GM12878 (cell line): Measurements from ENCODE around the gene WIPF2. TPM values are rescaled to one million over a fixed set of nuclear protein-coding genes. Genes with fewer than 3 reads are reported as not detected.

Experiments used
- MEF2B ChIP-seq: fragments of 450-650 bp; IDR thresholded peaks from 2 replicates; pipeline ENCODE4 v1.6.1; 2018; ENCODE audit warnings: mild to moderate bottlenecking, moderate library complexity; ENCODE audit not compliant: partially characterized antibody, poor library complexity, severe bottlenecking
- POLR2AphosphoS2 ChIP-seq: IDR thresholded peaks from 2 replicates; pipeline ENCODE4 v1.6.1; 2011; ENCODE audit warnings: low read depth, mild to moderate bottlenecking, low read length, improper control_type of control experiment, moderate library complexity
- POU2F2 ChIP-seq: IDR thresholded peaks from 3 replicates; pipeline ENCODE4 v1.6.1; 2011; ENCODE audit warnings: low read depth, mild to moderate bottlenecking, low read length, borderline replicate concordance
- RB1 ChIP-seq: fragments of 450-650 bp; formaldehyde crosslinking; IDR thresholded peaks from 2 replicates; pipeline ENCODE4 v1.6.1; 2017; ENCODE audit warnings: mild to moderate bottlenecking, borderline replicate concordance
- SMAD1 ChIP-seq: fragments of 450-650 bp; IDR thresholded peaks from 2 replicates; pipeline ENCODE4 v1.6.1; 2018; ENCODE audit warnings: mild to moderate bottlenecking, low read depth; ENCODE audit not compliant: partially characterized antibody
- SRF ChIP-seq, 2 experiments: IDR thresholded peaks; 2 replicates each; pipeline ENCODE4 v1.6.1; 2011; ENCODE audit warnings: low read depth in 2 of 2, low read length in 2 of 2, mild to moderate bottlenecking in 1 of 2, moderate library complexity in 1 of 2
- WRNIP1 ChIP-seq: IDR thresholded peaks from 2 replicates; pipeline ENCODE4 v1.6.1; 2011; ENCODE audit warnings: low read depth, low read length, improper control_type of control experiment, borderline replicate concordance
- ZNF207 ChIP-seq: fragments of 450-650 bp; IDR thresholded peaks from 2 replicates; pipeline ENCODE4 v1.6.1; 2014; ENCODE audit warnings: antibody characterized with exemption, mild to moderate bottlenecking, borderline replicate concordance
- ZNF622 ChIP-seq: fragments of 450-650 bp; IDR thresholded peaks from 2 replicates; pipeline ENCODE4 v1.6.1; 2017; ENCODE audit warnings: mild to moderate bottlenecking, inconsistent platforms
- polyA plus RNA-seq, 11 experiments: library from polyadenylated mRNA; depleted of rRNA in 4 of 11; unstranded in 6 of 11; stranded (reverse) in 5 of 11; fragments of >200 nt; fragmentation: Nextera tagmentation in 4 of 11; fragmentation: Illumina TruSeq in 1 of 11; extraction: Ambion mirVana in 4 of 11; extraction: Trizol in 1 of 11; gene quantifications; 1 replicate in 1 of 11; 2 replicates in 10 of 11; pipeline versions ENCODE4 v1.2.1 to v1.2.3, GENCODE V29; 2011 to 2016; ENCODE audit warnings: inconsistent platforms in 2 of 11, missing spikeins in 2 of 11, low read depth in 1 of 11
- total RNA-seq, 4 experiments: library from RNA; depleted of rRNA in 3 of 4; stranded (reverse); fragments of >200 nt in 3 of 4; fragmentation: Illumina TruSeq in 1 of 4; extraction: Trizol in 1 of 4; gene quantifications; 2 replicates each; pipeline versions ENCODE4 v1.2.1 to v1.2.3, GENCODE V29; 2013 to 2021
- TF ChIP-seq, protein P1 (sequence below): fragments of 450-650 bp; IDR thresholded peaks from 2 replicates; pipeline ENCODE4 v1.6.1; 2017; ENCODE audit warnings: mild to moderate bottlenecking
- TF ChIP-seq, protein P2 (sequence below): fragments of 450-650 bp; IDR thresholded peaks from 2 replicates; pipeline ENCODE4 v1.6.1; 2016; ENCODE audit warnings: mild to moderate bottlenecking
- TF ChIP-seq, protein P3 (sequence below): fragments of 450-650 bp; IDR thresholded peaks from 2 replicates; pipeline ENCODE4 v1.6.1; 2017; ENCODE audit warnings: antibody characterized with exemption, mild to moderate bottlenecking, moderate library complexity
- TF ChIP-seq, protein P4 (sequence below): fragments of 450-650 bp; formaldehyde crosslinking; IDR thresholded peaks from 2 replicates; pipeline ENCODE4 v1.4.0; 2020; ENCODE audit warnings: mild to moderate bottlenecking, moderate library complexity
- TF ChIP-seq, protein P5 (sequence below): fragments of 450-650 bp; IDR thresholded peaks from 2 replicates; pipeline ENCODE4 v1.6.1; 2018; ENCODE audit warnings: mild to moderate bottlenecking, low read depth, moderate library complexity; ENCODE audit not compliant: partially characterized antibody

The WIPF2 gene
- total and polyA plus RNA-seq, 10 of the 15 experiments (the other 5 are each of a cell fraction or from before 2014, with no cell fraction given) = 4.2 to 20.8 (median 7.1) TPM

DNA sequence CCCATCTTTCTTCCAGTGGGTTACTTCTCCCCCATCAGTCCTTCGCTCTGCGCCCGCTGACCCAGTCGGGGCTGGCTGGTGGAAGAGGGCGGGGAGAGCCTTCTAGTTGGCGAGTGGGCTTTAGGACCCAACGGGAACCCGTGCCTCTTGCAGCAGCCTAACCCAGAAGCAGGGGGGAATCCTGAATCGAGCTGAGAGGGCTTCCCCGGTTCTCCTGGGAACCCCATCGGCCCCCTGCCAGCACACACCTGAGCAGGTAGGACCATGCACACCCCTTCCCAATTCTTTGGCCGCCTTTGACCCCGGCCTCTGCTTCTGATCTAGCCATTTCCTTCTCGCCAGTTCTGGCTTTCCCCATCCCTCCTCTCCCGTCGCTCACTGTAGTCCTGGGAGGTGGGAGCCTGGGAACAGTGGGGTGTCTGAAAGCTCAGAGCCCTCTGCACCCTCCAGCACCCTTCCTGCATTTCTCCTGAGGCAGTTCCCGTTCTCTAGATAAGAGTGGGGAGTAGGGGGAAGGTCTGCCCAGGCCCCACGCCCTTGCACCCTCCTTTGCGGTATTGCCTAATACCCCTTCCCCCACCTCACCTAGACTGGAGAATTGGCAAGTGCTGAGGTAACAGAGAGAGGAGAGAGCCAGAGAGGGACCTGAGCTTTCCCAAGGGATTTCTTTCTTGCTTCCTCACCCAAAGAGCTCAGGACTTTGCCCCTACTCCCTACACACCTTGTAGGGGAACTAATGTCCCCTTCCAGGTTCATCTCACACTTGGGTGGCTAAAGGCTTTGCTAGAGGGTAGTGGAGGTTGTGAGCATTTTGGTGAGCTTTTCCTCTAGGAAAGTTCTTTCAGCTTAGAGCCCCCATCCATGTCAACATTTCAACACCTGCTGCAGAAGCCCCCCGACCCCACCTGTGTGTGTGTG is 90.2 kb downstream of the WIPF2 start, which contains the start of gene RARA (continued):
- TF ChIP-seq POU2F2 = no peak
- TF ChIP-seq, protein P1, sequence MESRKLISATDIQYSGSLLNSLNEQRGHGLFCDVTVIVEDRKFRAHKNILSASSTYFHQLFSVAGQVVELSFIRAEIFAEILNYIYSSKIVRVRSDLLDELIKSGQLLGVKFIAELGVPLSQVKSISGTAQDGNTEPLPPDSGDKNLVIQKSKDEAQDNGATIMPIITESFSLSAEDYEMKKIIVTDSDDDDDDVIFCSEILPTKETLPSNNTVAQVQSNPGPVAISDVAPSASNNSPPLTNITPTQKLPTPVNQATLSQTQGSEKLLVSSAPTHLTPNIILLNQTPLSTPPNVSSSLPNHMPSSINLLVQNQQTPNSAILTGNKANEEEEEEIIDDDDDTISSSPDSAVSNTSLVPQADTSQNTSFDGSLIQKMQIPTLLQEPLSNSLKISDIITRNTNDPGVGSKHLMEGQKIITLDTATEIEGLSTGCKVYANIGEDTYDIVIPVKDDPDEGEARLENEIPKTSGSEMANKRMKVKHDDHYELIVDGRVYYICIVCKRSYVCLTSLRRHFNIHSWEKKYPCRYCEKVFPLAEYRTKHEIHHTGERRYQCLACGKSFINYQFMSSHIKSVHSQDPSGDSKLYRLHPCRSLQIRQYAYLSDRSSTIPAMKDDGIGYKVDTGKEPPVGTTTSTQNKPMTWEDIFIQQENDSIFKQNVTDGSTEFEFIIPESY = 0 out of 2 replicates have a peak, but pooled peaks have one; percentile 60
- TF ChIP-seq SMAD1 = no peak
- TF ChIP-seq MEF2B = peak; percentile 34
- TF ChIP-seq ZNF622 = no peak
- TF ChIP-seq, protein P2, sequence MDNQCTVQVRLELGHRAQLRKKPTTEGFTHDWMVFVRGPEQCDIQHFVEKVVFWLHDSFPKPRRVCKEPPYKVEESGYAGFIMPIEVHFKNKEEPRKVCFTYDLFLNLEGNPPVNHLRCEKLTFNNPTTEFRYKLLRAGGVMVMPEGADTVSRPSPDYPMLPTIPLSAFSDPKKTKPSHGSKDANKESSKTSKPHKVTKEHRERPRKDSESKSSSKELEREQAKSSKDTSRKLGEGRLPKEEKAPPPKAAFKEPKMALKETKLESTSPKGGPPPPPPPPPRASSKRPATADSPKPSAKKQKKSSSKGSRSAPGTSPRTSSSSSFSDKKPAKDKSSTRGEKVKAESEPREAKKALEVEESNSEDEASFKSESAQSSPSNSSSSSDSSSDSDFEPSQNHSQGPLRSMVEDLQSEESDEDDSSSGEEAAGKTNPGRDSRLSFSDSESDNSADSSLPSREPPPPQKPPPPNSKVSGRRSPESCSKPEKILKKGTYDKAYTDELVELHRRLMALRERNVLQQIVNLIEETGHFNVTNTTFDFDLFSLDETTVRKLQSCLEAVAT = peak; percentile 39; the same call in 1 of the 2 replicates
- TF ChIP-seq, protein P3, sequence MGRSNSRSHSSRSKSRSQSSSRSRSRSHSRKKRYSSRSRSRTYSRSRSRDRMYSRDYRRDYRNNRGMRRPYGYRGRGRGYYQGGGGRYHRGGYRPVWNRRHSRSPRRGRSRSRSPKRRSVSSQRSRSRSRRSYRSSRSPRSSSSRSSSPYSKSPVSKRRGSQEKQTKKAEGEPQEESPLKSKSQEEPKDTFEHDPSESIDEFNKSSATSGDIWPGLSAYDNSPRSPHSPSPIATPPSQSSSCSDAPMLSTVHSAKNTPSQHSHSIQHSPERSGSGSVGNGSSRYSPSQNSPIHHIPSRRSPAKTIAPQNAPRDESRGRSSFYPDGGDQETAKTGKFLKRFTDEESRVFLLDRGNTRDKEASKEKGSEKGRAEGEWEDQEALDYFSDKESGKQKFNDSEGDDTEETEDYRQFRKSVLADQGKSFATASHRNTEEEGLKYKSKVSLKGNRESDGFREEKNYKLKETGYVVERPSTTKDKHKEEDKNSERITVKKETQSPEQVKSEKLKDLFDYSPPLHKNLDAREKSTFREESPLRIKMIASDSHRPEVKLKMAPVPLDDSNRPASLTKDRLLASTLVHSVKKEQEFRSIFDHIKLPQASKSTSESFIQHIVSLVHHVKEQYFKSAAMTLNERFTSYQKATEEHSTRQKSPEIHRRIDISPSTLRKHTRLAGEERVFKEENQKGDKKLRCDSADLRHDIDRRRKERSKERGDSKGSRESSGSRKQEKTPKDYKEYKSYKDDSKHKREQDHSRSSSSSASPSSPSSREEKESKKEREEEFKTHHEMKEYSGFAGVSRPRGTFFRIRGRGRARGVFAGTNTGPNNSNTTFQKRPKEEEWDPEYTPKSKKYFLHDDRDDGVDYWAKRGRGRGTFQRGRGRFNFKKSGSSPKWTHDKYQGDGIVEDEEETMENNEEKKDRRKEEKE = no peak
- TF ChIP-seq POLR2AphosphoS2 = no peak
- TF ChIP-seq, protein P4, sequence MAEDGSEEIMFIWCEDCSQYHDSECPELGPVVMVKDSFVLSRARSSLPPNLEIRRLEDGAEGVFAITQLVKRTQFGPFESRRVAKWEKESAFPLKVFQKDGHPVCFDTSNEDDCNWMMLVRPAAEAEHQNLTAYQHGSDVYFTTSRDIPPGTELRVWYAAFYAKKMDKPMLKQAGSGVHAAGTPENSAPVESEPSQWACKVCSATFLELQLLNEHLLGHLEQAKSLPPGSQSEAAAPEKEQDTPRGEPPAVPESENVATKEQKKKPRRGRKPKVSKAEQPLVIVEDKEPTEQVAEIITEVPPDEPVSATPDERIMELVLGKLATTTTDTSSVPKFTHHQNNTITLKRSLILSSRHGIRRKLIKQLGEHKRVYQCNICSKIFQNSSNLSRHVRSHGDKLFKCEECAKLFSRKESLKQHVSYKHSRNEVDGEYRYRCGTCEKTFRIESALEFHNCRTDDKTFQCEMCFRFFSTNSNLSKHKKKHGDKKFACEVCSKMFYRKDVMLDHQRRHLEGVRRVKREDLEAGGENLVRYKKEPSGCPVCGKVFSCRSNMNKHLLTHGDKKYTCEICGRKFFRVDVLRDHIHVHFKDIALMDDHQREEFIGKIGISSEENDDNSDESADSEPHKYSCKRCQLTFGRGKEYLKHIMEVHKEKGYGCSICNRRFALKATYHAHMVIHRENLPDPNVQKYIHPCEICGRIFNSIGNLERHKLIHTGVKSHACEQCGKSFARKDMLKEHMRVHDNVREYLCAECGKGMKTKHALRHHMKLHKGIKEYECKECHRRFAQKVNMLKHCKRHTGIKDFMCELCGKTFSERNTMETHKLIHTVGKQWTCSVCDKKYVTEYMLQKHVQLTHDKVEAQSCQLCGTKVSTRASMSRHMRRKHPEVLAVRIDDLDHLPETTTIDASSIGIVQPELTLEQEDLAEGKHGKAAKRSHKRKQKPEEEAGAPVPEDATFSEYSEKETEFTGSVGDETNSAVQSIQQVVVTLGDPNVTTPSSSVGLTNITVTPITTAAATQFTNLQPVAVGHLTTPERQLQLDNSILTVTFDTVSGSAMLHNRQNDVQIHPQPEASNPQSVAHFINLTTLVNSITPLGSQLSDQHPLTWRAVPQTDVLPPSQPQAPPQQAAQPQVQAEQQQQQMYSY (CRISPR knock-in tag) = no peak
- 0 out of 2 replicates have a peak, but pooled peaks have one; percentile 26 for TF ChIP-seq RB1
- no peak for TF ChIP-seq ZNF207
- TF ChIP-seq, protein P5, sequence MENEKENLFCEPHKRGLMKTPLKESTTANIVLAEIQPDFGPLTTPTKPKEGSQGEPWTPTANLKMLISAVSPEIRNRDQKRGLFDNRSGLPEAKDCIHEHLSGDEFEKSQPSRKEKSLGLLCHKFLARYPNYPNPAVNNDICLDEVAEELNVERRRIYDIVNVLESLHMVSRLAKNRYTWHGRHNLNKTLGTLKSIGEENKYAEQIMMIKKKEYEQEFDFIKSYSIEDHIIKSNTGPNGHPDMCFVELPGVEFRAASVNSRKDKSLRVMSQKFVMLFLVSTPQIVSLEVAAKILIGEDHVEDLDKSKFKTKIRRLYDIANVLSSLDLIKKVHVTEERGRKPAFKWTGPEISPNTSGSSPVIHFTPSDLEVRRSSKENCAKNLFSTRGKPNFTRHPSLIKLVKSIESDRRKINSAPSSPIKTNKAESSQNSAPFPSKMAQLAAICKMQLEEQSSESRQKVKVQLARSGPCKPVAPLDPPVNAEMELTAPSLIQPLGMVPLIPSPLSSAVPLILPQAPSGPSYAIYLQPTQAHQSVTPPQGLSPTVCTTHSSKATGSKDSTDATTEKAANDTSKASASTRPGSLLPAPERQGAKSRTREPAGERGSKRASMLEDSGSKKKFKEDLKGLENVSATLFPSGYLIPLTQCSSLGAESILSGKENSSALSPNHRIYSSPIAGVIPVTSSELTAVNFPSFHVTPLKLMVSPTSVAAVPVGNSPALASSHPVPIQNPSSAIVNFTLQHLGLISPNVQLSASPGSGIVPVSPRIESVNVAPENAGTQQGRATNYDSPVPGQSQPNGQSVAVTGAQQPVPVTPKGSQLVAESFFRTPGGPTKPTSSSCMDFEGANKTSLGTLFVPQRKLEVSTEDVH = no peak
- no peak for TF ChIP-seq SRF (IDR thresholded peaks at IDR 0.05; ENCODE audit: low read depth in 2 of 2, low read length in 2 of 2)
- no peak for TF ChIP-seq WRNIP1
